ENCODE measurements around the gene CSDE1. TPM values are rescaled to one million over a fixed set of nuclear protein-coding genes. Genes with fewer than 3 reads are reported as not detected.
"Not testable (repeated sequence)": the region's sequence is repeated elsewhere in the genome, so short reads cannot be mapped to it uniquely, and the experiment has no call there.

The CSDE1 gene
- total RNA-seq, 6 donors from 2014 or later: 223 to 548 (median 373) TPM

GRCh38 chr1:114755006-114755931, 2.5 kb downstream of the CSDE1 start:
- 35 to 45% methylated on average over 7 of the region's 7 CpGs for WGBS, 2 donors
- no peaks in the 10 kb centered on the region for H3K36me3 ChIP-seq
- no peak for TF ChIP-seq EP300 (IDR thresholded peaks at IDR 0.05)
- TF ChIP-seq POLR2A (IDR thresholded peaks at IDR 0.05): no peak
- no peak for TF ChIP-seq POLR2AphosphoS5 (IDR thresholded peaks at IDR 0.05)
- TF ChIP-seq CTCF (IDR thresholded peaks at IDR 0.05): no peak
- DNase-seq: no peak
- peak overlapping the region in 2 of 4 donors; percentile 100 for H3K27ac ChIP-seq
- H3K4me3 ChIP-seq: peak overlapping the region in 3 of 4 donors; percentile 73 to 87 (median 82)
- H3K27me3 ChIP-seq: no peaks in the 10 kb centered on the region
- no peak for ATAC-seq (ENCODE audit: low FRiP score in 2 of 2)
- no peaks in the 10 kb centered on the region for H3K9me3 ChIP-seq
- peaks cover 64 to 74% (median 67%) of the 10 kb centered on the region in 4 donors for H3K4me1 ChIP-seq

GRCh38 chr1:114753702-114754101, 4.1 kb downstream of the CSDE1 start:
- H3K36me3 ChIP-seq: peaks cover 0 to 14% (median 4%) of the 10 kb centered on the region in 4 donors
- not testable (repeated sequence) for ATAC-seq (ENCODE audit: low FRiP score in 2 of 2); H3K9me3 ChIP-seq; DNase-seq; H3K27ac ChIP-seq; H3K4me3 ChIP-seq; H3K27me3 ChIP-seq
- H3K4me1 ChIP-seq: peaks cover 76 to 81% (median 79%) of the 10 kb centered on the region in 4 donors
- WGBS, 2 donors: 84 to 85% methylated on average over 6 of the region's 6 CpGs

- no peak for DNase-seq
- TF ChIP-seq EP300 (IDR thresholded peaks at IDR 0.05) (no peak), POLR2A (IDR thresholded peaks at IDR 0.05) (no peak)
- no peak for ATAC-seq (ENCODE audit: low FRiP score in 2 of 2)
- Histone ChIP-seq H3K9me3 (no peaks in the 10 kb centered on the region), H3K27me3 (no peaks in the 10 kb centered on the region), H3K4me3 (no peak overlapping the region), H3K27ac (no peak overlapping the region), H3K4me1 (peaks cover 74 to 82% (median 79%) of the 10 kb centered on the region in 4 donors), H3K36me3 (peaks cover 0 to 19% (median 6%) of the 10 kb centered on the region in 4 donors)
- WGBS, 2 donors: 71 to 80% methylated on average over 4 of the region's 4 CpGs
Observed at GRCh38 chr1:114753143-114753542, 4.6 kb downstream of the CSDE1 start.

GRCh38 chr1:114750780-114751179, 7.0 kb downstream of the CSDE1 start:
- Histone ChIP-seq H3K27ac (no peak overlapping the region), H3K27me3 (no peaks in the 10 kb centered on the region), H3K9me3 (no peaks in the 10 kb centered on the region), H3K4me1 (peaks cover 63 to 80% (median 71%) of the 10 kb centered on the region in 4 donors), H3K4me3 (no peak overlapping the region), H3K36me3 (peaks cover 0 to 43% (median 9%) of the 10 kb centered on the region in 4 donors)
- WGBS, 2 donors: 56 to 60% methylated on average over 5 of the region's 5 CpGs
- TF ChIP-seq EP300 (IDR thresholded peaks at IDR 0.05) (no peak), POLR2AphosphoS5 (IDR thresholded peaks at IDR 0.05) (no peak), POLR2A (IDR thresholded peaks at IDR 0.05) (no peak), CTCF (IDR thresholded peaks at IDR 0.05) (no peak)
- ATAC-seq (ENCODE audit: low FRiP score in 2 of 2) (no peak), DNase-seq (no peak)

GRCh38 chr1:114749835-114750234, 7.9 kb downstream of the CSDE1 start:
- H3K36me3 ChIP-seq: peaks cover 0 to 44% (median 9%) of the 10 kb centered on the region in 4 donors
- H3K4me1 ChIP-seq: peaks cover 57 to 71% (median 66%) of the 10 kb centered on the region in 4 donors

More at GRCh38 chr1:114749835-114750234, 7.9 kb downstream of the CSDE1 start:
- WGBS, 2 donors: 57 to 63% methylated on average over 5 of the region's 5 CpGs
- H3K27ac ChIP-seq: no peak overlapping the region
- H3K9me3 ChIP-seq: no peaks in the 10 kb centered on the region
- TF ChIP-seq CTCF (IDR thresholded peaks at IDR 0.05): no peak
- no peak for TF ChIP-seq EP300 (IDR thresholded peaks at IDR 0.05)
- no peak for TF ChIP-seq POLR2A (IDR thresholded peaks at IDR 0.05)
- no peak for TF ChIP-seq POLR2AphosphoS5 (IDR thresholded peaks at IDR 0.05)
- no peak overlapping the region for H3K4me3 ChIP-seq
- ATAC-seq (ENCODE audit: low FRiP score in 2 of 2): no peak
- no peaks in the 10 kb centered on the region for H3K27me3 ChIP-seq
- DNase-seq: no peak
